Tibial nerve (tissue), 4 donors: ENCODE results near the gene COBL.

ENCODE experiments used
- CTCF ChIP-seq, 5 experiments: fragments of 200-600 bp in 3 of 5; fragments of 450-650 bp in 2 of 5; sonication (generic) in 3 of 5; IDR thresholded peaks; one replicate each; pipeline ENCODE4 v1.5.1; 2016 to 2019; ENCODE audit warnings: antibody characterized with exemption in 5 of 5, mild to moderate bottlenecking in 3 of 5, moderate library complexity in 2 of 5
- EP300 ChIP-seq, 2 donors: sonication (generic); formaldehyde crosslinking; IDR thresholded peaks; one replicate each; pipeline ENCODE4 v1.6.1; 2017; ENCODE audit warnings: antibody characterized with exemption in 2 of 2, mild to moderate bottlenecking in 1 of 2
- POLR2A ChIP-seq, 2 donors: fragments of 450-650 bp; IDR thresholded peaks; one replicate each; pipeline ENCODE4 v1.6.1; 2017; ENCODE audit warnings: antibody characterized with exemption in 2 of 2, mild to moderate bottlenecking in 2 of 2, moderate library complexity in 2 of 2

GRCh38 chr7:51012569-51013217 is 303.9 kb downstream of the COBL start:
- no peak for TF ChIP-seq CTCF (IDR thresholded peaks at IDR 0.05)
- no peak for TF ChIP-seq POLR2A (IDR thresholded peaks at IDR 0.05)
- TF ChIP-seq EP300 (IDR thresholded peaks at IDR 0.05): no peak
